IPS-NIHi7 (cell line): ENCODE results near the gene SIPA1L3.
A peak's percentile ranks its signal among the peaks of the same experiment; 100 is the strongest.

ENCODE experiments used
- DNase-seq: peaks from one replicate; pipeline ENCODE4 v3.0.0; 2012; ENCODE audit warnings: mixed read lengths; ENCODE audit errors: extremely low spot score

The SIPA1L3 gene

GRCh38 chr19:37999309-38000213 lies 92.6 kb downstream of the SIPA1L3 start:
- DNase-seq, result no peak

- no peak for DNase-seq
These were observed 94.3 kb downstream of the SIPA1L3 start for GRCh38 chr19:38001158-38001781.

GRCh38 chr19:38003438-38004185 lies 96.6 kb downstream of the SIPA1L3 start:
- DNase-seq, result peak; percentile 47

- no peak for DNase-seq
These were observed 97.1 kb downstream of the SIPA1L3 start for GRCh38 chr19:38004186-38004520.

- peak; percentile 89 for DNase-seq
These were observed 97.7 kb downstream of the SIPA1L3 start for GRCh38 chr19:38004521-38005223.

- DNase-seq, result no peak
These were observed 98.2 kb downstream of the SIPA1L3 start for GRCh38 chr19:38005224-38005614.

- DNase-seq, result no peak
These were observed 99.5 kb downstream of the SIPA1L3 start for GRCh38 chr19:38006361-38007045.

- no peak for DNase-seq
These were observed 102.7 kb downstream of the SIPA1L3 start for GRCh38 chr19:38009650-38010242.

GRCh38 chr19:38011426-38011825 lies 104.4 kb downstream of the SIPA1L3 start:
- DNase-seq, result no peak

GRCh38 chr19:38012290-38012689 lies 105.3 kb downstream of the SIPA1L3 start:
- no peak for DNase-seq

- DNase-seq, result no peak
These were observed 105.9 kb downstream of the SIPA1L3 start for GRCh38 chr19:38012944-38013343.

GRCh38 chr19:38013913-38014580 lies 107.0 kb downstream of the SIPA1L3 start:
- DNase-seq, result no peak

- DNase-seq, result no peak
These were observed 108.2 kb downstream of the SIPA1L3 start for GRCh38 chr19:38015216-38015615.

GRCh38 chr19:38015761-38016160 lies 108.8 kb downstream of the SIPA1L3 start:
- DNase-seq, result no peak

- DNase-seq, result no peak
These were observed 110.6 kb downstream of the SIPA1L3 start for GRCh38 chr19:38017401-38018151.

GRCh38 chr19:38018694-38019395 lies 111.8 kb downstream of the SIPA1L3 start:
- no peak for DNase-seq

- no peak for DNase-seq
These were observed 112.4 kb downstream of the SIPA1L3 start for GRCh38 chr19:38019396-38019724.

- DNase-seq, result no peak
These were observed 113.3 kb downstream of the SIPA1L3 start for GRCh38 chr19:38020311-38020710.

GRCh38 chr19:38021352-38021751 lies 114.3 kb downstream of the SIPA1L3 start:
- DNase-seq, result no peak
